ENCODE results near the gene ARHGEF7. TPM values are rescaled to one million over a fixed set of nuclear protein-coding genes. Genes with fewer than 3 reads are reported as not detected.

The ARHGEF7 gene
- total RNA-seq, 4 donors from 2014 or later, result 79.2 to 173 (median 114) TPM

DNA sequence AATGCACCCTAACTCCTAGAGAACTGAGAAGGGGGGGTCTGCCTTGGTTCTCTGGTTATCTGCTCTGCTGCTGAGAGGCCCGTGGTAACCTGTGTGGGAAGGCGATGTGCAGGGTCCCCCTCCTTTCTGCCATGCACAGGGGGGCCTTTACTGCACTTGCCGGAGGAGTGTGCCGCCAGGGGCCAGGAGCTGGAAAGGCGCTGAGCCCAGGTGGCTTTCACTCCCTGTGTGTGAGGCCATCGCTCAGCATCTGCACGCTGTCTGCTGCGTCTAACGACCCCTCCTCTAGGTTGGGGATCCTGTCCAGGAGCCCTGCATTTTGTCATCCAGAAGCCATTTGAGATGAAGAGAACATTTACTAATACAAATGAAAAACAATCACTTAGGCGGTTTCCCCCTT is 168.3 kb downstream of the ARHGEF7 start:
- TF ChIP-seq, protein P1, sequence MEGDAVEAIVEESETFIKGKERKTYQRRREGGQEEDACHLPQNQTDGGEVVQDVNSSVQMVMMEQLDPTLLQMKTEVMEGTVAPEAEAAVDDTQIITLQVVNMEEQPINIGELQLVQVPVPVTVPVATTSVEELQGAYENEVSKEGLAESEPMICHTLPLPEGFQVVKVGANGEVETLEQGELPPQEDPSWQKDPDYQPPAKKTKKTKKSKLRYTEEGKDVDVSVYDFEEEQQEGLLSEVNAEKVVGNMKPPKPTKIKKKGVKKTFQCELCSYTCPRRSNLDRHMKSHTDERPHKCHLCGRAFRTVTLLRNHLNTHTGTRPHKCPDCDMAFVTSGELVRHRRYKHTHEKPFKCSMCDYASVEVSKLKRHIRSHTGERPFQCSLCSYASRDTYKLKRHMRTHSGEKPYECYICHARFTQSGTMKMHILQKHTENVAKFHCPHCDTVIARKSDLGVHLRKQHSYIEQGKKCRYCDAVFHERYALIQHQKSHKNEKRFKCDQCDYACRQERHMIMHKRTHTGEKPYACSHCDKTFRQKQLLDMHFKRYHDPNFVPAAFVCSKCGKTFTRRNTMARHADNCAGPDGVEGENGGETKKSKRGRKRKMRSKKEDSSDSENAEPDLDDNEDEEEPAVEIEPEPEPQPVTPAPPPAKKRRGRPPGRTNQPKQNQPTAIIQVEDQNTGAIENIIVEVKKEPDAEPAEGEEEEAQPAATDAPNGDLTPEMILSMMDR (IDR thresholded peaks at IDR 0.05; ENCODE audit: low read depth), result no peak

DNA sequence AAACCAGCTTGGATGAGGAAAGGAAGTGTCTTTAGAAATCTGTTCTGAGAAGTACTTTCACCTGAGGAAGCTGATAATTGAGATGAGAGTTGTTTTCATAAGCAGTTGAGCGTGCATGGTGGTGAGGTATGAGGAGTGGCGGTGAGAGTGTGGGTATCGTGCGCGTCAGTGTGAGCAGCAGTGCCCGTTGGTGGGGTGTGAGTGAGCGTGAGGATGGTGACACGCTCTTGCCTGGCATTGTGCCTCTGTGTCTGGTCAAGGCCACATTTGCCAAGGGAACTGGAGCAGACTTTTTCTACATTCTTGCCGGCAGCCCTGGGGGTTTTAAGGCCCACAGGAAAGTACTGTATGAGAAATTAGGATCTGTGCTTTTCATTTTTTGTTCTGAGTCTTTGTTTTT is 168.9 kb downstream of the ARHGEF7 start:
- TF ChIP-seq, protein P1 (IDR thresholded peaks at IDR 0.05; ENCODE audit: low read depth), result no peak

DNA sequence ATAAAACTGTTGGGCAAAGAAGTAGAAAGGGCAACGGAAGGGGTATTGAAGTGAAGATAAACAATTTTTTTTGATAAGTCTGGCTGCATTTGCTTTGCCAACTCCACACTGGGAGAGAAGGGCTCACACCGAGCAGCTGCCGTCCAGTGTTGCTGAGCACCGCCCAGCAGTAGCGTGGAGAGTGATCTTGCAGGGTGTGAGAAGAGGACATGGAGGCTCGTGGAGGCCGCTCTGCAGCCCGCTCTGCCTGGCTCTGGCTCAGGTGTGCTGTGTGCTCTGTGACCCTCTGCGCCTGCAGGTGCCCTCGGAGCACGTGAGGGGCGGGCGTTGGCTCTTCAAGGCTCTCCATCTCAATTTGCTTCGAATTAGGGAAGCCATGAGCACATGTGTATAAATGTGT is 169.5 kb downstream of the ARHGEF7 start:
- TF ChIP-seq, protein P1 (IDR thresholded peaks at IDR 0.05; ENCODE audit: low read depth), result no peak

DNA sequence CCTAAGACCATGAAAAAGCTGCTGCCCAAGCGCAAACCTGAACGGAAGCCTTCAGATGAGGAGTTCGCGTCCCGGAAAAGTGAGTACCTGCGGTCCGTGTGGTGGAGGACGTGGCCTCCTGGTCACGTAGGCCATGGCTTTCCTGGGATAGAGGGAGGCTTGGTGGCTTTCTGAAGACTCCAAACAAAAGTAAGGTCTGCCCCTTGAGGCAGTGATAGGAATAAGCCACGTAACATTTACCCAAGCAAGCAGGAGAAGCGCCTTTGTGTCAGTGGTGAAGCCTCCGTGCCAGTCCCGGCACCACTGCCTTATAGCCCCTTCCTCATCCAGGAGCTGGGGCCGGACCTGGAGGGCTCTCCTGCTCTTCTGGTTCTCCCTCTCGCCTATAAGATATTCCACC is 171.1 kb downstream of the ARHGEF7 start:
- TF ChIP-seq, protein P1 (IDR thresholded peaks at IDR 0.05; ENCODE audit: low read depth), result no peak

DNA sequence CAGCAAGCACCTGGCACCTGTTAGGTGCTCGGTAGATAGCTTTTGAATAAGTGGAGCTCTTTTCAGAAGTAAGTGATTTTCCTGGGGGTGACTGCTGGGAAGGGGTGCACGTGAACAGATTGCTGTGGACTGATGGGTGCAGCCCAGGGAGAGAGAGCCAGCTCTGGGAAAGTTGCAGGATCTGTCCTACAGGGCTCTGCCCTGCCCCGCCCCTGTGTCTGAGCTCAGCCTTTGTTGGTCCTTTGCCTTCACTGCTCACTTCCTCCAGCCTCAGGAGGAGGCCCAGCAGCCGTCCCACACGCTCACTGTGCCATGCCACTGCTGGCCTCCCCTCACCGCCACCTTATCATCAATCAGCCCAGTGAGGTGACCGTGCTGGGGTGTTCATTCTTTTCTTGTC is 171.6 kb downstream of the ARHGEF7 start:
- TF ChIP-seq, protein P1 (IDR thresholded peaks at IDR 0.05; ENCODE audit: low read depth), result no peak

DNA sequence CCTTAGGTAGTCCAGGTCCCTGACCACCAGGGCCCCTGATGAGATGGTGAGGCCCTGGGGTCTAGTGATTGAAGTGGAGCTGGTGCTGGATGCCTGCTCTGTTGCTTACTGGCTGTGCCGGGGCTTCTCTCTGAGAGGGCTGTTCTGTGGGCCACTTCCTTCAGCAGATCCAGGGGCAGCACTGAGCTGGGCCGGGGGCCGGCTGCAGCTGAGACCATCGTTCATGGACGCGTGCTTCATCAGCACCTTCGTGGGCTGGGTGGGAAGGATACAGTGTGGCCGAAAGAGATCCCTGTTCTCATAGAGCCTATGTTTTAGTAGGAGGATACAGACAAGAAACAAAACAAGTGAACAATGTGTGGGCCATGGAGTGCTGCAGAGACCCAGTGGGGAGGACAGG is 172.1 kb downstream of the ARHGEF7 start:
- TF ChIP-seq, protein P1 (IDR thresholded peaks at IDR 0.05; ENCODE audit: low read depth), result no peak

DNA sequence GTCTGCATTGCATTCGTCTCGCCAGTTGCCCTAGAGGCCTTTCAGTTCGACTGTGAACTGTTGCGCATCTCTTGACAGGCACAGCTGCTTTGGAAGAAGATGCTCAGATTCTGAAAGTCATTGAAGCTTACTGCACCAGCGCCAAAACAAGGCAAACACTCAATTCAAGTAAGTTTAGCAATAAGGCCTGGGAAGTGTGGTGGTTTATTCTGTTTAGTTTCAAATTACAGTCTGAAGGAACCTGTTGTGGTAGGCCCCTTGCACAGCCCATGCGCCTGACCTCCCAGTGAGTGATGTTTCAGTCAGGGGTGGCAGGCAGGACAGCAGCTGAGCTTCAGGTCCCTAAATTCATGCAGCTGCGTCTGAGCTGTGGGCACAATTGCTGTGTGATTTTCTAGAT is 173.2 kb downstream of the ARHGEF7 start:
- TF ChIP-seq, protein P1 (IDR thresholded peaks at IDR 0.05; ENCODE audit: low read depth), result no peak

Measured in subcutaneous adipose tissue (tissue), 4 donors.